SJSA1 (cell line): ENCODE measurements around the gene KANSL1. TPM values are rescaled to one million over a fixed set of nuclear protein-coding genes. Genes with fewer than 3 reads are reported as not detected.

Experiments used
- DNase-seq, 2 experiments: peaks; one replicate each; pipeline ENCODE4 v3.0.0-alpha.2; 2015 to 2020; ENCODE audit warnings: low spot score in 2 of 2, low read depth in 1 of 2
- H3K27ac ChIP-seq: fragments of 250-450 bp; sonication (Bioruptor Pico); 2 replicates; pipeline ENCODE4 v1.5.1; 2020; ENCODE audit warnings: mild to moderate bottlenecking, moderate library complexity
- H3K27me3 ChIP-seq: fragments of 250-450 bp; sonication (Bioruptor Pico); replicated peaks from 2 replicates; pipeline ENCODE4 v1.5.1; 2020; ENCODE audit warnings: mild to moderate bottlenecking, moderate library complexity
- H3K36me3 ChIP-seq: fragments of 250-450 bp; sonication (Bioruptor Pico); 2 replicates; pipeline ENCODE4 v1.5.1; 2020; ENCODE audit warnings: mild to moderate bottlenecking
- H3K4me1 ChIP-seq: fragments of 250-450 bp; sonication (Bioruptor Pico); replicated peaks from 2 replicates; pipeline ENCODE4 v1.6.1; 2021; ENCODE audit warnings: mild to moderate bottlenecking
- H3K4me3 ChIP-seq: fragments of 250-450 bp; sonication (Bioruptor Pico); 2 replicates; pipeline ENCODE4 v1.5.1; 2020; ENCODE audit warnings: mild to moderate bottlenecking
- H3K9me3 ChIP-seq: fragments of 250-450 bp; sonication (Bioruptor Pico); replicated peaks from 2 replicates; pipeline ENCODE4 v1.5.1; 2020; ENCODE audit warnings: mild to moderate bottlenecking
- total RNA-seq: library from RNA; depleted of rRNA; stranded (reverse); fragments of >200 nt; shearing (Covaris generic); gene quantifications from 2 replicates; pipeline ENCODE4 v1.2.3, GENCODE V29; 2014

KANSL1 gene
- total RNA-seq, 1 experiment from 2014 or later: 37.9 TPM

DNA sequence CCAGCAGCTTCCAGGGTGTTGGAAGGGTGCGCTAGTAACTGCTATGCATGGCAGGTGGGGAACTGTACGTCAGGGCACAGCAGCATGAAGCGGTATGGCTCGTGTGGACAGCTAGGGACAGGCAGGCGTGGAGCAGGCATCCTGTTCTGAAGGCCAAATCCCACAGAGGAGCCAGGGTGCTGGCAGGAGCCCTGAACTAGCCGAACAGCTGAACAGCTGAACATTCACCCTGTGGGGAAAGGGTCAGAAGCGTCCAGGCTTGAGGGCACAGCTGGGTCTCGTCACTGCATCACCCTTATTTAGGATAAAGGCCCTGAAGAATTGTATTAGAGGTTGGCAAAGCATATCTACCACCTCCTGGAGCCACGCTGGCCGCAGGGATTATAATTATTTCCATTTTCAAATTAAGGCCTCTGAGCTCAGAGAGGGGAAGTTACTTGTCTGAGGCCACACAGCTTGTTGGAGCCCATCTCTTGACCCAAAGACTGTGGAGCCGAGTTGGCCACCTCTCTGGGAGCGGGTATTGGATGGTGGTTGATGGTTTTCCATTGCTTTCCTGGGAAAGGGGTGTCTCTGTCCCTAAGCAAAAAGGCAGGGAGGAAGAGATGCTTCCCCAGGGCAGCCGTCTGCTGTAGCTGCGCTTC lies 197.5 kb downstream of the KANSL1 start:
- no peaks in the 10 kb centered on the region for H3K36me3 ChIP-seq
- H3K9me3 ChIP-seq: no peaks in the 10 kb centered on the region
- H3K4me3 ChIP-seq: no peak overlapping the region
- no peaks in the 10 kb centered on the region for H3K4me1 ChIP-seq
- H3K27me3 ChIP-seq: no peaks in the 10 kb centered on the region
- DNase-seq: peak in 1 of 2 experiments; percentile 43
- H3K27ac ChIP-seq: no peak overlapping the region

DNA sequence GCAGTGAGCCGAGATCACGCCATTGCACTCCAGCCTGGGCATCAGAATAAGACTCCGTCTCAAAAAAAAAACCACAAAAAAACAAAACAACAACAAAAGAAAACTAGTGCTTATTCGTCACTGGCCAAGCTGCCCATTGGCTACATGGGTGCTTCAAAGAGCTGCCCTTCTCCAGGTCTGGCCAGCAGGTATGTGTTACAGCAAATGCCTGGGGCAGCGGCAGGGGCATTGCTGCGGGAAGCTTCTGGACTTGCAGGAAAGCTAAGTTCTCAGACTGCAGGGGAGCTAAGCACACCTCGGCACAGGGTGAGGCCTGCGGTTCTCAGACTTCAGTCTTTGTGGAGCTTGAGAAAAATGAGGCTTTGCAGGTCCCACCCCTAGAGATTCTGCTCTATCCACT lies 198.2 kb downstream of the KANSL1 start:
- no peak overlapping the region for H3K27ac ChIP-seq
- no peak for DNase-seq

DNA sequence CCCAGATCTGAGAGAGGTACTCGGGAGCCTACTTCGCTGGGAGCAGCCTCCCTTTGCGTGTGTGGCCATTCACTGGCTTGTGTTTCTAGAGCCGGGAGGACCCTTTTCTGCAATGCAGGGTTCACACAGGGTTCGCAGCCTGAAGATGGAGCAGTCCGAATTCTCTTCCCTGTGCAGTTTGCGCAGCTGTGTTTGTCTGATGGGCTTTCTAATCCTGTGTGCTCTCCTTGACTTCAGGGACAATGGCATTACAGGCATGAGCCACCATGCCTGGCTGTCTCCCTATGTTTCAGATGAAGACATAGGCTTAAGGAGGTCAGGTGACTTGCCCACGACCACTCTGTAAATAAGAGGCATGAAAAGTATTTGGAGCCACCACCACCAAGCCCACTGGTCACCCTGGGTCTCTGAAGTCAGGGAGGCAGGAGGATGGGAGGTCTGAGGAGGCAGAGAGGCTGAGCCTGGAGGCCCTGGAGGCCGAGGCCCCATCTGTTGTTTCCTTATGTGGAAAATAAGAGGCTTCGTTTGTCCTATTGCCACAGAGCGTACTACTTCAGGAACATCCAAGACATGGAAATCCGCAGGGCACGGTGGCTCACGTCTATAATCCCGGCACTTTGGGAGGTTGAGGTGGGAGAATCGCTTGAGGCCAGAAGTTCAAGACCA lies 199.1 kb downstream of the KANSL1 start:
- Histone ChIP-seq H3K4me1 (no peaks in the 10 kb centered on the region), H3K4me3 (no peak overlapping the region), H3K9me3 (no peaks in the 10 kb centered on the region), H3K27ac (no peak overlapping the region), H3K36me3 (no peaks in the 10 kb centered on the region), H3K27me3 (no peaks in the 10 kb centered on the region)
- no peak for DNase-seq

More for the DNA sequence above, 198.2 kb downstream of the KANSL1 start:
- Histone ChIP-seq H3K4me1 (no peaks in the 10 kb centered on the region), H3K36me3 (no peaks in the 10 kb centered on the region), H3K27me3 (no peaks in the 10 kb centered on the region), H3K9me3 (no peaks in the 10 kb centered on the region), H3K4me3 (no peak overlapping the region)

DNA sequence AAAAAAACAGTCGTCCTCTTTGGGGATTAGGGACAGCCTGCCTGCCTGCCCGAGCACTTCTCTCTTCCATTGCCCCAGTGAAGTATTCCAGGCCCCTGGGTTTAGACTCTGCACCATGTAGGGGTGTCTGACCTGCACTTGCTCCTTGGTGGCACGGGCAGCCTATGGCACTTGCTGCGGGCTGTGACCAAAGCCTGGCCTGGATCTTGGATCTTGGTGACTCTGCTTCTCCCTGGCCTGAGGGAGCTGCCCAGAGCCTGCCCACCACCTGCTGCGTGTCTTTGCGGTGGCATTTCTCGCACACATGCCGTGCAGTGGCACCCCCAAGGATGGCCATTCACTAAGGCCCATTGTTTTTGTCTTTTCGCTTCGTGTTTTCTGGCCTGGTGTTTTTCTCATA lies 200.3 kb downstream of the KANSL1 start:
- H3K27me3 ChIP-seq: no peaks in the 10 kb centered on the region
- no peaks in the 10 kb centered on the region for H3K9me3 ChIP-seq
- H3K4me1 ChIP-seq: no peaks in the 10 kb centered on the region
- H3K27ac ChIP-seq: no peak overlapping the region
- H3K4me3 ChIP-seq: no peak overlapping the region
- no peak for DNase-seq
- no peaks in the 10 kb centered on the region for H3K36me3 ChIP-seq

DNA sequence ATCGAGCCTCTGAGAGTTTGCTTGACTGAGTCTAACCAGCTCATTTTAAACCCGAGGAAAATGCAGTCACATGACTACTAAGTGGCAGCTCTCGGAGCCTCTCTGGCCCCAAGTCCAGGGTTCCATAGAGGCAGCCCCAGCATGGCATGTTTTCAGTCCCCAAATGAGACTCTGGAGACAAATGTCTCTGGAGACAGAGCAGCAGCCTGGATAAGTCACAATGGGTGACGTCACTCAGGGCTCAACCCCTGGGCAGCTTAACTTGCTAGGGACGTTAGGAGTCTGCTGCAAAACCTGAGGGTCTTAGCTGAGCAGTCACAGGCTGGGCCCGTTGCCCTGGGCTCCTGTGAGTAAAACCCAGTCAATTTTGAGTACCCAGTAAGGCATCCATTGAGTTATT lies 201.1 kb downstream of the KANSL1 start:
- Histone ChIP-seq H3K4me1 (no peaks in the 10 kb centered on the region), H3K36me3 (no peaks in the 10 kb centered on the region), H3K27me3 (peaks cover 2% of the 10 kb centered on the region; the same call in 1 of the 2 replicates), H3K9me3 (no peaks in the 10 kb centered on the region), H3K4me3 (no peak overlapping the region), H3K27ac (no peak overlapping the region)
- DNase-seq: no peak

DNA sequence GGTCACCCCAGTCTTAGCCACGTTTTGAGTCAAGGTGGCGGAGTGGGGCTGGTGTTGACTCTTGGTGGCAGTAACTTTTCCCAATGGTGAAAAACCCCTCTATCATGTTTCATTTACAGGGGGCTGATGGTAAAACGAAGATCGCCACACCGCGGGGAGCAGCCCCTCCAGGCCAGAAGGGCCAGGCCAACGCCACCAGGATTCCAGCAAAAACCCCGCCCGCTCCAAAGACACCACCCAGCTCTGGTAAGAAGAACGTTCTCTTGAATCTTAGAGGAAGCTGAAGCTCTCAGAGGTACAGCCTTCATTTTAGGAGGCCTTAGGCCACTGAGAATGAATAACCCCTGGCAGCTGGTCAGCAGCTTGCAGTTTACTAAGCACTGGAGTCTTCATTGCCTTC lies 201.9 kb downstream of the KANSL1 start:
- Histone ChIP-seq H3K36me3 (no peaks in the 10 kb centered on the region), H3K27me3 (peaks cover 6% of the 10 kb centered on the region; the same call in 1 of the 2 replicates), H3K27ac (no peak overlapping the region), H3K4me1 (no peaks in the 10 kb centered on the region), H3K4me3 (no peak overlapping the region), H3K9me3 (no peaks in the 10 kb centered on the region)
- no peak for DNase-seq

DNA sequence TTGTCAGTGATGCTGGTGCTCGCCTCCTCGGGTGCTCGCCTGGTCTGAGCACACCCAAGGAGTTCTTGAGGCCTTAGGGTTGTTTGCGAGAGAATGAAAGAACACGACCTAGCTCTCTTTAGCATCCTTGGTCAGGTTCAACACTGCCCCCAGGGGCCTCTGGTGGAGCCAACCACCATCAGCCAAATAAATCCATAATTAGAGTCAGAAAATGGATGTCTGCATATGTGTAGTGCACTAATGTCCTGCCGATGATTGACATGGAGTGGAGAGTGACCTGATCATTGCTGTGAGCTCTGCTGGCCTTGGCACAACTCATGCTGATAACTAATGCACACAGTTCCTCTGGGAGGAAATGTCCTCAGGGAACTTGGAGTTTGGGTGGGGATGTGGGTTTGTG lies 202.3 kb downstream of the KANSL1 start:
- no peaks in the 10 kb centered on the region for H3K4me1 ChIP-seq
- H3K9me3 ChIP-seq: no peaks in the 10 kb centered on the region
- H3K4me3 ChIP-seq: no peak overlapping the region
- H3K36me3 ChIP-seq: no peaks in the 10 kb centered on the region
- DNase-seq: no peak
- H3K27me3 ChIP-seq: peaks cover 6% of the 10 kb centered on the region; the same call in 1 of the 2 replicates
- no peak overlapping the region for H3K27ac ChIP-seq

DNA sequence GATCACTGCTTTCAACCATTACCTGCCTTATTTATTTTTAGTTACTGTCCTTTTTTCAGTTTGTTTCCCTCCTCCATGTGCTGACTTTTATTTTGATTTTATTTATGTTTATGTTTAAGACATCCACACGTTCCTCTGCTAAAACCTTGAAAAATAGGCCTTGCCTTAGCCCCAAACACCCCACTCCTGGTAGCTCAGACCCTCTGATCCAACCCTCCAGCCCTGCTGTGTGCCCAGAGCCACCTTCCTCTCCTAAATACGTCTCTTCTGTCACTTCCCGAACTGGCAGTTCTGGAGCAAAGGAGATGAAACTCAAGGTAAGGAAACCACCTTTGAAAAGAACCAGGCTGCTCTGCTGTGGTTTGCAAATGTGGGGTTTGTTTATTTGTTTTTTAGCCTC lies 203.5 kb downstream of the KANSL1 start:
- DNase-seq: no peak
- Histone ChIP-seq H3K27me3 (peaks cover 6% of the 10 kb centered on the region; the same call in 1 of the 2 replicates), H3K36me3 (no peaks in the 10 kb centered on the region), H3K4me3 (no peak overlapping the region), H3K9me3 (no peaks in the 10 kb centered on the region), H3K27ac (no peak overlapping the region), H3K4me1 (no peaks in the 10 kb centered on the region)

DNA sequence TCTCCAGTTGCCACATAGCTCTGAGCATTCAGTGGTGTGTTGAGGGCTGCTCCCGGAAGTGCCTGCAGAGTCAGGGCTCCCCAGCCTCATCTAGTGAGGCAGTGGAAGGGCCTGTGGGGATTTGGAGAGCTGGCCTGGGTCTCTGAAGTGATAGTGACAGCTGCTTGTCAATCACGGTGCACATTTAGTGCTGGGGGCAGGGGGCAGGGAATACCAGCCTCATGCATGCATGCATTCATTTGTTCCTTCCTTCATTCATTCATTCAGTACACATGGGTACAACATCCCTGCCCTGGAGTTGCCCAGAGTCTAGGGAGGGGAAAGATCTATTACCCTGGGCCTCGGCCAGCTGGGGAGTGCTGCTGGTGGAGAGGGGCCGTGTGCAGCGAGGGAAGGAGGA lies 205.5 kb downstream of the KANSL1 start:
- Histone ChIP-seq H3K4me1 (no peaks in the 10 kb centered on the region), H3K4me3 (no peak overlapping the region), H3K9me3 (no peaks in the 10 kb centered on the region), H3K36me3 (no peaks in the 10 kb centered on the region), H3K27ac (no peak overlapping the region), H3K27me3 (peaks cover 22% of the 10 kb centered on the region)
- no peak for DNase-seq

DNA sequence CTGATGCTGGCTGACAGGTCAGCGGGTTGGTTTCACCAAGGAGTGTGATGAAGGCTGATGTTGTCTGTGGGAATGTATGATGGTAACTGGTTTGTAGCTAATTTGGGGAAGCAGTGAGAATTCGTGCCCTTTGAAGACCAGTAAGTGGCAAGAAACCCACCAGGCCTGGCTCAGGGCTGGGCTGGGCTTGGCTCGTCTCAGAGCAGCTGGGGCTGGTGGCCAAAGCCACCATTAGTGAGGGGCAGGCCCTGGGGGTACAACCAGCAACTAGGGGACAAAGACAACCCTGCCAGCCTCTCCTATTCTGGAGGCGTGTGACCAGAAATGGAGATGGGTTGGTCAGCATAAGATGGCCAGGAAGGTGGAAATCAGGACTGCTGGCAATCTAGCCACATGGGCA lies 207.2 kb downstream of the KANSL1 start:
- no peak for DNase-seq
- no peaks in the 10 kb centered on the region for H3K36me3 ChIP-seq
- peaks cover 29% of the 10 kb centered on the region for H3K27me3 ChIP-seq

DNA sequence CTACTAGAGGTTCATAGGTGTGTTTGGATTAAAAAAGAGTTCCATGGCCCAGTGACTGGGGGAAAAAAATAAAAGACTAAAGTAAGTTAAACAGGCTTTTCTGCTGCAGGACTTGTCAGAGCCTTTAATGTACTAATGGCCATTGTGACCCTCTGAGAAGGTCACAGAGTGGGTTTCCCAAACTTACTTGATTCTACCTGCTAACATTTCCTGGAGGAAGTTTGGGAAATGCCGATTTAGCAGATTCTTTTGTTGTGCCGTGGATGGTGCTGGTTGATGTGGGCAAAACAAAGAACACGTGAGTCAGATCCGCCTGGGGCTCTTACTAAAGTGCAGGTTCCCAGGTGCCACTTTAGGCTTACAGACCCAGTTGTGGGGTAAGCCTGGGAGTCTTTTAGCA lies 207.8 kb downstream of the KANSL1 start:
- Histone ChIP-seq H3K36me3 (no peaks in the 10 kb centered on the region), H3K4me3 (no peak overlapping the region), H3K4me1 (no peaks in the 10 kb centered on the region), H3K9me3 (no peaks in the 10 kb centered on the region), H3K27ac (no peak overlapping the region), H3K27me3 (peaks cover 30% of the 10 kb centered on the region)
- no peak for DNase-seq

More for the DNA sequence above, 207.2 kb downstream of the KANSL1 start:
- no peak overlapping the region for H3K27ac ChIP-seq
- H3K4me1 ChIP-seq: no peaks in the 10 kb centered on the region
- H3K9me3 ChIP-seq: no peaks in the 10 kb centered on the region
- no peak overlapping the region for H3K4me3 ChIP-seq

DNA sequence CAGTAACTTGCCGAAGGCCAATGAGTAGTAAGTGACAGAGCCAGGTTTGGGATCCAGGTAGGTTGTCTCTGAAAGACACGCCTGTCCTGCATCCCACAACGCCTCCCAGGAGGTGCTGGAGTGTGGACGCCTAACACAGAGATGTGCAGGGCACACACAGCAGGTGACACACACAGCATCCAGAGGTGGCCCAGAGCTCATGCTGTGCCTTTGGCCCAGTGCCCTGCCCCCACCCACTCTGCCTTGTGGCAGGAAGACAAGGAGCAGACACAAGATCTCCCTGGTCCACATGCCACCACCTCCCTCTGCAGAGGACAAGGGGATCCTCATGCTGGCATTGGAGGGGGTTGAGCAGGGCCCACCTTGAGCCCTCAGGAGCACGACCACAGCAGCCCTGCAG lies 208.9 kb downstream of the KANSL1 start:
- Histone ChIP-seq H3K4me3 (no peak overlapping the region), H3K27ac (no peak overlapping the region), H3K36me3 (no peaks in the 10 kb centered on the region), H3K4me1 (no peaks in the 10 kb centered on the region), H3K9me3 (no peaks in the 10 kb centered on the region), H3K27me3 (peaks cover 34% of the 10 kb centered on the region)
- DNase-seq: no peak

DNA sequence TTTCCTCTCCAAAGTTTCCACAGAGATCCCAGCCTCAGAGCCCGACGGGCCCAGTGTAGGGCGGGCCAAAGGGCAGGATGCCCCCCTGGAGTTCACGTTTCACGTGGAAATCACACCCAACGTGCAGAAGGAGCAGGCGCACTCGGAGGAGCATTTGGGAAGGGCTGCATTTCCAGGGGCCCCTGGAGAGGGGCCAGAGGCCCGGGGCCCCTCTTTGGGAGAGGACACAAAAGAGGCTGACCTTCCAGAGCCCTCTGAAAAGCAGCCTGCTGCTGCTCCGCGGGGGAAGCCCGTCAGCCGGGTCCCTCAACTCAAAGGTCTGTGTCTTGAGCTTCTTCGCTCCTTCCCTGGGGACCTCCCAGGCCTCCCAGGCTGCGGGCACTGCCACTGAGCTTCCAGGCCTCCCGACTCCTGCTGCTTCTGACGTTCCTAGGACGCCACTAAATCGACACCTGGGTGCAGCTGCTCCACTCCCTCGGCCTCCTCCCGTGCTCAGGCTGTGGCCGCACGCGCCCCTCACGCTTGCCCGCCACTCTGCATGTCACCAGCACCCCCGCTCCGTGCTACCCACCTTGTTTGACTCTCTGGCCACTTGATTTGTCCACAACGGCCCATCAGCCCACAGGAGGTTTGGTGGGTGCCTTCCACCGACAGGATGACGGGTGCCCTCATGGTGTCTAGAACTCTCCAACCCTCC lies 209.5 kb downstream of the KANSL1 start:
- DNase-seq: no peak
- Histone ChIP-seq H3K27me3 (peaks cover 34% of the 10 kb centered on the region), H3K4me3 (no peak overlapping the region), H3K27ac (no peak overlapping the region), H3K4me1 (no peaks in the 10 kb centered on the region), H3K36me3 (no peaks in the 10 kb centered on the region), H3K9me3 (no peaks in the 10 kb centered on the region)
